HT-29 (cell line): ENCODE results near the gene DNAH17. TPM values are rescaled to one million over a fixed set of nuclear protein-coding genes. Genes with fewer than 3 reads are reported as not detected.
A peak's percentile ranks its signal among the peaks of the same experiment; 100 is the strongest.
"Not testable (repeated sequence)": the region's sequence is repeated elsewhere in the genome, so short reads cannot be mapped to it uniquely, and the experiment has no call there.

ENCODE experiments used
- DNase-seq: peaks from one replicate; pipeline ENCODE4 v3.0.0-alpha.2; 2015; ENCODE audit warnings: low spot score
- total RNA-seq: library from RNA; depleted of rRNA; stranded (reverse); fragments of >200 nt; shearing (Covaris generic); gene quantifications from 2 replicates; pipeline ENCODE4 v1.2.3, GENCODE V29; 2014

Gene DNAH17
- total RNA-seq, 1 experiment from 2014 or later = not detected

- DNase-seq = no peak
These were observed 52.2 kb downstream of the DNAH17 start for GRCh38 chr17:78524870-78525510.

- no peak for DNase-seq
These were observed 53.1 kb downstream of the DNAH17 start for GRCh38 chr17:78523934-78524655.

DNA sequence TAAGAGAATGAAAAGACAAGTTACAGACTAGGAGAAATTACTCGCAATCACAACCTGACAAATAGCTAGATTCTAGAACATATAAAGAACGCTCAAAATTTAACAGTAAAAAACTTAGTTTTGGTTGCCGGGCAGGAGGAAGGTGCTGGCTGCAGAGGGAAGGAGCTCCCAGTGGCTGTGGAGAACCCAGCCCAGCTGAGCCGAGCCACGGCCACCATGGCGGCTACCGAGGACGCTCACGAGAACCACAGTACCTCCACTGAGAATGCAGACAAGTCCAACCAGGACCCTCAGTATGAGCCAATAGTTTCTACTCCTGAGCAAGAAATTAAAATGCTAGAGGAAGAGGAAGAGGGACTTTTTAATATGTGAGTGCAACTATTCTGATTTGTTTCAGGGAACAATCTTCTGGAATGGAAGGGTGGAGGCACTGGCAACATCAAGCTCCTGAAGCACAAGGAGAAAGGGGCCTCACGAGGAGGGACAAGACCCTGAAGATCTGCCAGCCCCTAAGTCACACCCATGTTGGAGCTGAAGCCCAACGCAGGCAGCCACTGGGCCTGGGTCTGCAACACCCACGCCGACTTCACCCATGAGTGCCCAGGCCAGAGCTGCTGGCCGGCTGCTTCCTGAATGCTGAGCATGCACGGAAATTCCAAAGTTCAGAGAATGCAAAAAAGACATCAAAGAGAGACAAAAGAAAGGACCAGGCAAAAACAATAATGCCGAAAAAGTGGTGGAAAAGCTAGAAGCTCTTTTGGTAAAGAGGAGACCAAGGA lies 55.0 kb downstream of the DNAH17 start:
- no peak for DNase-seq

GRCh38 chr17:78517421-78517820 lies 59.8 kb downstream of the DNAH17 start:
- no peak for DNase-seq

GRCh38 chr17:78515480-78515879 lies 61.7 kb downstream of the DNAH17 start:
- DNase-seq = no peak

DNA sequence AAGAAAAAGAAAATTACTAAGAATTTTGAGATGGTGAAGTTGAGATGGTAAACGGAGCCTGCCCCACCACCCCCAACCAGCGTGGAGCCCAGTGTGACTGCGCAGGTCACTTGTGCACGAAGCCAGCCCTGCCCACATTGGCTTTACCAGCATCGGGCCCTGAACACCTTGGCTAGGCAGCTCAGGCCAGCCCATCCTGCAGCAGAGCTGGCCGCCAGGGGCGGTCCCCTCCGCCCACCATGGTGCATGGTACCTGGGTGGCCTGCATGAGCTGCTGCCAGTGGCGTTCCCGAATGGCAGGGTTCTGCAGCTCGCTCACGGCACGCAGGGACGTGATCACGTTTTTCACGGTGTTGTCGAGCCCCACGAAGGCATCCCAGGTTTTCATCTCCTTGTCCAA lies 62.7 kb downstream of the DNAH17 start:
- DNase-seq = no peak

DNA sequence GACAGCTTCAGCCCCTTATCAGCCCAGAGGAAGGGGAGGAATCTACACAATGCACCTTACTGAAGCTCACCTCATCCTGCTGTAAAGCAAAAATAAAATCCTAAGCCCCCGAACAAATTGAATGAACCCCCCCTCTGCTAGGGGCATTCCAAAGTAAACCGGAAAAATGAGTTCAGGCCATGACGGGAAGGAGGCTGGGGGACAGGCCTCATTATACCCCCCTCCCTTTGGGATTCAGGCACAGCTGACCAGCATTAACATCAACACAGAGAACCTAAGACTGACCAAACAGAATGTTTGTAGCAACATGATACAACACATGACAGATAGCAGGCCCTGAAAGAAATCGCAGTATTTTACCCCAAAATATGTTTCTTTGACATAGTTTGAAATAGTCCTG lies 64.2 kb downstream of the DNAH17 start:
- no peak for DNase-seq

GRCh38 chr17:78510141-78511075 lies 66.8 kb downstream of the DNAH17 start:
- no peak for DNase-seq

GRCh38 chr17:78507526-78507925 lies 69.7 kb downstream of the DNAH17 start:
- DNase-seq = no peak

GRCh38 chr17:78506454-78507309 lies 70.5 kb downstream of the DNAH17 start:
- DNase-seq = no peak

DNA sequence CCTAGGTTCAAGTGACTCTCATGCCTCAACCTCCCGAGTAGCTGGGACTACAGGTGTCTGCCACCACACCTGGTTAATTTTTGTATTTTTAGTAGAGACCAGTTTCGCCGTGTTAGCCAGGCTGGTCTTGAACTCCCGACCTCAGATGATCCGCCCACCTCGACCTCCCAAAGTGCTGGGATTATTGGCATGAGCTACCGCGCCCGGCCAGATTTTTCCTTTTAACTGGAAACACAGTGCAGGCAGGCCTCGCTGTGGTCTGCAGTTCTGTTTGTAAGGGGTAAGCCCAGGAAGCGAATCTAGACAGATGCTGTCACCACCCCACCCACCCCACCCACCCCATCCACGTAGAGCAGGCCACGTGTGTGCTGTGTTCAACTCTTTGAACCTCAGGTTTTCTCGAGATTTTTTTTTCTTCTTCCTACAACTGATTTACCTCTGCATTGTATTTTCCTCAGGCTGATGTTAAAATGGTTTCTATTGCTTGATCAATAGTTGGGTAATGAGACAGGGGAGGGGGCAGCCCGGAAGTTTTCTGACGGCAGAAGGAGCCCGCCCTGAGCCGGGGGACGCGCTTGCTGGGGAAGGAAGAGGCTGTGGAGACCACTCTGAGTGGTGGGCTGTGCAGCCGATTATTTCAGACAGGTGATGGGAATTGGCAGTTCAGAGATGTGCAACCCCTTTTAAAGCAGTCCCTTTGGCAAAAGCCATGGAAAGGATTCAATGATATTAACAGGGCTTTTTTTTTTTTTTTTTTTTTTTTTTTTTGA lies 72.9 kb downstream of the DNAH17 start:
- no peak for DNase-seq

DNA sequence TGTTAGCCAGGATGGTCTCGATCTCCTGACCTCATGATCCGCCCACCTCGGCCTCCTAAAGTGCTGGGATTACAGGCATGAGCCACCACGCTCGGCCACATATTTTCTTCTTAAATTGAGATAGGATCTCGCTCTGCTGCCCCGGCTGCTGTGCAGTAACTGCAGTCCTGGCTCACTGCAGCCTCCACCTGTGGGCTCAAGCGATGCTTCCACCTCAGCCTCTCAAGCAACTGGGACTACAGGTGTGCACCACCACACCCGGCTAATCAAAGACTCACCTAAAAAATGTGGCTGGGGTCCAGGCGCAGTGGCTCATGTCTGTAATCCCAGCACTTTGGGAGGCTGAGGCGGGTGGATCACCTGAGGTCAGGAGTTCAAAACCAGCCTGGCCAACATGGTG lies 73.8 kb downstream of the DNAH17 start:
- not testable (repeated sequence) for DNase-seq

- DNase-seq = no peak
These were observed 74.5 kb downstream of the DNAH17 start for GRCh38 chr17:78502611-78503148.

- no peak for DNase-seq
These were observed 75.8 kb downstream of the DNAH17 start for GRCh38 chr17:78501241-78502036.

- no peak for DNase-seq
These were observed 76.4 kb downstream of the DNAH17 start for GRCh38 chr17:78500806-78501205.

DNA sequence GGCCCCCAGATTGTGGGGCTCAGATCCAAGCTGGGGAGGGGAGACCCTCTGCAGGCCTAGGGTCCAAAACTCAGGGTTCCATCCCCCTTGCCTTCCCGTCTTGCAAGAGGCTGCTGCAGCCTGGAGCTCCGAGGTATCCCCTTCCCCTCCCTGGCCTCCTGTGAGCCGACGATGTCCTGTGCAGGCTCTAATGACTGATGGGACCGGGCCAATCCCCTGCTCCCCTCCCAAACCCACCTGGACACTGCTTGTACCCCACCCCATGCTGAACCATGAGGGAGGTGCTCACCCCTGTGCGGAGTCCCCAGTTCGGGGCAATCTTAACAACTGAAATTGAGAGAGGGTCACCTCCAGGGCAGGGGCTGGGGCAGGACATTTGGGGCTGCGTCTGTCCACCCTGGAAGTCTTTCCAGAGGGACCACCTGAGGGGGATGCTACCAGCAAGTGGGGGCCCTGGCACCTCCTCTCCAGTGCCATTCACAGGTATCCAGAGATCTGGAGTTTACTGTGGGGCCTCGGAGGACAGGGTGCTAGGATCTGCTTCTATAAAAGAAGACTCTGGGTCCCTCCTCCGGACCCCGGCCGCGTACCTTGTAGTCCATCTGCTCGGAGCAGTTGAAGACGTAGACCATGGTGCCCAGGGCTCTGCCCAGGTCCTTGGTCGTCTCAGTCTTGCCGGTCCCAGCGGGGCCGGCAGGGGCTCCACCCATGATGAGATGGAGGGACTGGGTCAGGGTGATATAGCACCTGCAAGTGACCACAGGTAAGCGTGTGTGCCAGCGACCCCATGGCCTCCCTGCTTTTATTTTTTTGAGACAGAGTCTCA lies 77.3 kb downstream of the DNAH17 start:
- DNase-seq = no peak

GRCh38 chr17:78498848-78499247 lies 78.3 kb downstream of the DNAH17 start:
- no peak for DNase-seq

GRCh38 chr17:78497115-78497540 lies 80.1 kb downstream of the DNAH17 start:
- peak; percentile 82 for DNase-seq
